ENCODE measurements around the gene TRAF3IP1.

DNA sequence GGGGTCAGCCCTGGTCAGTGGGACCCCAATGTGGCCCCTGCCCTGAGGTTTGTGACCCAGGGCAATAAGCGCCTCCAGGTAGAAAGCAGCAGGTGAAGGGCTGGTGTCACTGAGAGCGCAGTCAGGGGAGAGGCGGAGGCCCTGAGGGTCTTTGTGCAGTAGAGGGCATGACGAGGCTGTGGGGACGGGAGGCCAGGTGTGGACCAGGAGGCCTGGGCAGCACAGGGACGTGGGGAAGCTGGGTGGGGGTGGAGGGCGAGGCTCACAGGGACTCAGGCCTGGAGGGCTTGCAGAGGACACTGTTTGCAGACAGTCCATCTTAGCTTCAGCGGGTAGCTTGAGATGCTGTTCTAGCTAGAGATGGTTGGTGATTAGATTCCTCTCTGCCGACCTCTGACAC, 32.0 kb downstream of the TRAF3IP1 start:
- TF ChIP-seq, protein P1, sequence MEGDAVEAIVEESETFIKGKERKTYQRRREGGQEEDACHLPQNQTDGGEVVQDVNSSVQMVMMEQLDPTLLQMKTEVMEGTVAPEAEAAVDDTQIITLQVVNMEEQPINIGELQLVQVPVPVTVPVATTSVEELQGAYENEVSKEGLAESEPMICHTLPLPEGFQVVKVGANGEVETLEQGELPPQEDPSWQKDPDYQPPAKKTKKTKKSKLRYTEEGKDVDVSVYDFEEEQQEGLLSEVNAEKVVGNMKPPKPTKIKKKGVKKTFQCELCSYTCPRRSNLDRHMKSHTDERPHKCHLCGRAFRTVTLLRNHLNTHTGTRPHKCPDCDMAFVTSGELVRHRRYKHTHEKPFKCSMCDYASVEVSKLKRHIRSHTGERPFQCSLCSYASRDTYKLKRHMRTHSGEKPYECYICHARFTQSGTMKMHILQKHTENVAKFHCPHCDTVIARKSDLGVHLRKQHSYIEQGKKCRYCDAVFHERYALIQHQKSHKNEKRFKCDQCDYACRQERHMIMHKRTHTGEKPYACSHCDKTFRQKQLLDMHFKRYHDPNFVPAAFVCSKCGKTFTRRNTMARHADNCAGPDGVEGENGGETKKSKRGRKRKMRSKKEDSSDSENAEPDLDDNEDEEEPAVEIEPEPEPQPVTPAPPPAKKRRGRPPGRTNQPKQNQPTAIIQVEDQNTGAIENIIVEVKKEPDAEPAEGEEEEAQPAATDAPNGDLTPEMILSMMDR (IDR thresholded peaks at IDR 0.05): no peak
- TF ChIP-seq POLR2A (IDR thresholded peaks at IDR 0.05): no peak

All from testis (tissue), 2 donors.